HL-60 (cell line): ENCODE data around the gene MAP1LC3A.

Experiments
- DNase-seq, 2 experiments: peaks; one replicate each; pipeline ENCODE4 v3.0.0-alpha.2; 2010 to 2020; ENCODE audit warnings: low read depth in 1 of 2, low spot score in 1 of 2
- H3K27ac ChIP-seq: fragments of 250-450 bp; sonication (Bioruptor Pico); replicated peaks from 2 replicates; pipeline ENCODE4 v1.5.1; 2020; ENCODE audit warnings: mild to moderate bottlenecking, moderate library complexity
- H3K27me3 ChIP-seq: fragments of 250-450 bp; sonication (Bioruptor Pico); 2 replicates; pipeline ENCODE4 v1.5.1; 2021; ENCODE audit warnings: mild to moderate bottlenecking, moderate library complexity; ENCODE audit not compliant: insufficient read depth, poor library complexity, severe bottlenecking
- H3K4me3 ChIP-seq: replicated peaks from 2 replicates; pipeline ENCODE4 v1.5.1; 2011; ENCODE audit warnings: mild to moderate bottlenecking, control low read depth, low read length; ENCODE audit not compliant: insufficient read depth
- CTCF ChIP-seq: IDR thresholded peaks from one replicate; pipeline ENCODE4 v1.5.1; 2011; ENCODE audit warnings: low read length, control low read depth, inconsistent platforms; ENCODE audit not compliant: insufficient read depth
- GABPA ChIP-seq: IDR thresholded peaks from 2 replicates; pipeline ENCODE4 v1.6.1; 2012; ENCODE audit warnings: low read depth
- POLR2AphosphoS5 ChIP-seq: IDR thresholded peaks from 2 replicates; pipeline ENCODE4 v1.6.1; 2012; ENCODE audit warnings: low read depth
- SPI1 ChIP-seq: IDR thresholded peaks from 2 replicates; pipeline ENCODE4 v1.6.1; 2012; ENCODE audit warnings: low read depth, mild to moderate bottlenecking, borderline replicate concordance
- TF ChIP-seq, protein P1 (sequence below): IDR thresholded peaks from 2 replicates; pipeline ENCODE4 v1.6.1; 2012; ENCODE audit warnings: low read depth; ENCODE audit not compliant: insufficient replicate concordance

The MAP1LC3A gene

GRCh38 chr20:34536798-34537394 lies 21.6 kb upstream of the MAP1LC3A start:
- DNase-seq: peak in 1 of 2 experiments; percentile 81
- no peak overlapping the region for H3K4me3 ChIP-seq
- no peaks in the 10 kb centered on the region for H3K27me3 ChIP-seq
- no peak overlapping the region for H3K27ac ChIP-seq
- TF ChIP-seq GABPA (no peak), CTCF (peak; percentile 31)
- TF ChIP-seq, protein P1, sequence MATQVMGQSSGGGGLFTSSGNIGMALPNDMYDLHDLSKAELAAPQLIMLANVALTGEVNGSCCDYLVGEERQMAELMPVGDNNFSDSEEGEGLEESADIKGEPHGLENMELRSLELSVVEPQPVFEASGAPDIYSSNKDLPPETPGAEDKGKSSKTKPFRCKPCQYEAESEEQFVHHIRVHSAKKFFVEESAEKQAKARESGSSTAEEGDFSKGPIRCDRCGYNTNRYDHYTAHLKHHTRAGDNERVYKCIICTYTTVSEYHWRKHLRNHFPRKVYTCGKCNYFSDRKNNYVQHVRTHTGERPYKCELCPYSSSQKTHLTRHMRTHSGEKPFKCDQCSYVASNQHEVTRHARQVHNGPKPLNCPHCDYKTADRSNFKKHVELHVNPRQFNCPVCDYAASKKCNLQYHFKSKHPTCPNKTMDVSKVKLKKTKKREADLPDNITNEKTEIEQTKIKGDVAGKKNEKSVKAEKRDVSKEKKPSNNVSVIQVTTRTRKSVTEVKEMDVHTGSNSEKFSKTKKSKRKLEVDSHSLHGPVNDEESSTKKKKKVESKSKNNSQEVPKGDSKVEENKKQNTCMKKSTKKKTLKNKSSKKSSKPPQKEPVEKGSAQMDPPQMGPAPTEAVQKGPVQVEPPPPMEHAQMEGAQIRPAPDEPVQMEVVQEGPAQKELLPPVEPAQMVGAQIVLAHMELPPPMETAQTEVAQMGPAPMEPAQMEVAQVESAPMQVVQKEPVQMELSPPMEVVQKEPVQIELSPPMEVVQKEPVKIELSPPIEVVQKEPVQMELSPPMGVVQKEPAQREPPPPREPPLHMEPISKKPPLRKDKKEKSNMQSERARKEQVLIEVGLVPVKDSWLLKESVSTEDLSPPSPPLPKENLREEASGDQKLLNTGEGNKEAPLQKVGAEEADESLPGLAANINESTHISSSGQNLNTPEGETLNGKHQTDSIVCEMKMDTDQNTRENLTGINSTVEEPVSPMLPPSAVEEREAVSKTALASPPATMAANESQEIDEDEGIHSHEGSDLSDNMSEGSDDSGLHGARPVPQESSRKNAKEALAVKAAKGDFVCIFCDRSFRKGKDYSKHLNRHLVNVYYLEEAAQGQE: no peak

- Histone ChIP-seq H3K4me3 (no peak overlapping the region), H3K27me3 (no peaks in the 10 kb centered on the region), H3K27ac (no peak overlapping the region)
- TF ChIP-seq GABPA: no peak
- TF ChIP-seq POLR2AphosphoS5: no peak
- no peak for TF ChIP-seq CTCF
- TF ChIP-seq SPI1: no peak
- TF ChIP-seq, protein P1: no peak
- no peak for DNase-seq
Observed at GRCh38 chr20:34537651-34538050, 20.9 kb upstream of the MAP1LC3A start.

DNA sequence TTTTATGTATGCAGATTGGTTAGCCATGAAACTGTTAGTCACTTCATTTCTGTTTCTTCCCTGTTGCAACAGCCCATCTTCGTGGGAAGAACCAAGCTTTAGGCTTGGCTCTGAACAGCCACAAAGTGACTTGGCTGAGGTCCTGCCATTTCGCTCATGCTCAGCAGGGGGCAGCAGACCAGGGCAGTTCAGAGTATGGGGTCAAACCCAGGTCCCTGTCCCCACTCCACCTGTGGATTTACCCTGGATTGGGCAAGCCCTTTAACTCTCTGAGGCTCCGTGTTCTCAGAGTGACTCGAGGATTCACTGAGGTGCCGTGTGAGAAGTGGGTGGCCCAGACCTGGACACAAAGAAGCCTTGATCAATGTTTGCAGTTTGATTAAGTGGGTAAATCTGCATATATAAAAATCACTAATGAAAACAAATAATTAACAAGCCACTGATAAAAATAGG lies 19.8 kb upstream of the MAP1LC3A start:
- H3K27ac ChIP-seq: no peak overlapping the region
- no peaks in the 10 kb centered on the region for H3K27me3 ChIP-seq
- no peak overlapping the region for H3K4me3 ChIP-seq
- peak; percentile 59 to 72 for DNase-seq
- peak; percentile 78 for TF ChIP-seq CTCF
- TF ChIP-seq, protein P1: no peak
